ENCODE measurements around the gene FAM83D. TPM values are rescaled to one million over a fixed set of nuclear protein-coding genes. Genes with fewer than 3 reads are reported as not detected.

Gene FAM83D
- total and polyA plus RNA-seq, 2 of the 4 experiments (the other 2 are of a cell fraction) = 20.4 to 26.4 TPM

DNA sequence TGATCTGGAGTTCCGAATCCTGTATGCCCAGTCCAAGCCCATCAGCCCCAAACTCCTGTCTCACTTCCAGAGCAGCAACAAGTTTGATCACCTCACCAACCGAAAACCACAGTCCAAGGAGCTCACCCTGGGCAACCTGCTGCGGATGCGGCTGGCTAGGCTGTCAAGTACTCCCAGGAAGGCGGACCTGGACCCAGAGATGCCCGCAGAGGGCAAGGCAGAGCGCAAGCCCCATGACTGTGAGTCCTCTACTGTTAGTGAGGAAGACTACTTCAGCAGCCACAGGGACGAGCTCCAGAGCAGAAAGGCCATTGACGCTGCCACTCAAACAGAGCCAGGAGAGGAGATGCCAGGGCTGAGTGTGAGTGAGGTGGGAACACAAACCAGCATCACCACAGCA, 25.4 kb downstream of the FAM83D start:
- Histone ChIP-seq H4K8ac (ENCODE audit: low read depth in 2 of 2, low read length in 2 of 2) (no peak overlapping the region), H3K9me1 (ENCODE audit: insufficient read depth, low read length) (peaks cover 11% of the 10 kb centered on the region; the same call in 1 of the 2 replicates), H2BK20ac (ENCODE audit: low read depth, low read length) (no peak overlapping the region), H3K9me3 (ENCODE audit: control insufficient read depth, insufficient read depth, low read length) (no peaks in the 10 kb centered on the region), H4K5ac (ENCODE audit: low read depth, low read length) (no peak overlapping the region), H4K20me1 (ENCODE audit: insufficient read depth, low read length) (no peaks in the 10 kb centered on the region), H3K18ac (ENCODE audit: low read depth, low read length) (no peak overlapping the region), H2AK5ac (ENCODE audit: low read depth, low read length) (no peak overlapping the region), H4K91ac (ENCODE audit: insufficient read depth, low read depth, low read length) (no peak overlapping the region), H2BK5ac (ENCODE audit: low read depth, low read length, poor library complexity, severe bottlenecking) (no peak overlapping the region), H2AK9ac (replicated peaks; ENCODE audit: low read depth, low read length, poor library complexity) (no peak overlapping the region), H3K56ac (ENCODE audit: extremely low read depth, insufficient read depth, low read length) (no peak overlapping the region), H2BK15ac (ENCODE audit: low read depth, low read length) (no peak overlapping the region), H2BK120ac (ENCODE audit: low read depth, low read length) (no peak overlapping the region), H3K4ac (ENCODE audit: low read depth, low read length) (no peak overlapping the region), H3K23ac (ENCODE audit: low read depth, low read length) (no peak overlapping the region), H3K14ac (replicated peaks; ENCODE audit: low read depth, low read length) (no peak overlapping the region), H3K36me3 (ENCODE audit: control insufficient read depth, insufficient read depth, low read length) (peaks cover 12% of the 10 kb centered on the region), H3K27me3 (ENCODE audit: control insufficient read depth, insufficient read depth, low read length) (no peaks in the 10 kb centered on the region), H3K4me2 (ENCODE audit: low read depth, low read length) (no peak overlapping the region), H3K79me1 (ENCODE audit: low read depth in 1 of 2, low read length in 2 of 2) (peaks cover 26 to 31% of the 10 kb centered on the region in 2 experiments), H3K4me1 (ENCODE audit: control insufficient read depth, insufficient read depth, low read length) (no peaks in the 10 kb centered on the region), H3K9ac (ENCODE audit: low read depth, low read length) (no peak overlapping the region), H3K27ac (ENCODE audit: insufficient read depth, low read length) (no peak overlapping the region), H2AFZ (replicated peaks; ENCODE audit: low read length, poor library complexity) (no peak overlapping the region), H3K4me3 (ENCODE audit: insufficient read depth, low read depth, low read length) (no peak overlapping the region)
- intact Hi-C loops (cut with micrococcal nuclease) = no loop called here
- CTCF ChIA-PET = no interaction called here
- ATAC-seq (ENCODE audit: low read depth) (no peak), DNase-seq (no peak)
- in situ Hi-C loops (cut with MboI; ENCODE audit: low sequenced_read_pairs) = no loop called here
- BruUV-seq (replicated peaks) = no TSS peak
- no peak for TF ChIP-seq MAFK (IDR thresholded peaks at IDR 0.05; ENCODE audit: low read depth, low read length)
- no peak for TF ChIP-seq MAZ (IDR thresholded peaks at IDR 0.05; ENCODE audit: borderline replicate concordance, low read depth, low read length)
- no peak for TF ChIP-seq RCOR1 (IDR thresholded peaks at IDR 0.05; ENCODE audit: insufficient replicate concordance, low read length)
- no peak for TF ChIP-seq MXI1 (IDR thresholded peaks at IDR 0.05; ENCODE audit: borderline replicate concordance, low read depth, low read length)
- TF ChIP-seq USF2 (IDR thresholded peaks at IDR 0.05; ENCODE audit: low read depth, low read length) = no peak
- dilution Hi-C loops (cut with HindIII; ENCODE audit: low sequenced_read_pairs, unreplicated experiment) = no loop called here
- POLR2A ChIA-PET (ENCODE audit: unreplicated experiment) = no interaction called here
- WGBS, 2 experiments (ENCODE audit: extremely low coverage in 2 of 2, insufficient read length in 1 of 2) = no CpG with 5 or more reads among the region's 9 CpGs

Measured in IMR-90 (cell line).